HG03135 (cell line): ENCODE results near the gene FCHO1.
"Not testable (repeated sequence)": the region's sequence is repeated elsewhere in the genome, so short reads cannot be mapped to it uniquely, and the experiment has no call there.

Experiments
- ATAC-seq: cut with Tn5 transposase; IDR thresholded peaks from one replicate; pipeline ENCODE4 v1.9.1; 2021; ENCODE audit warnings: mild to moderate bottlenecking, moderate library complexity; ENCODE audit not compliant: unreplicated experiment

The FCHO1 gene

DNA sequence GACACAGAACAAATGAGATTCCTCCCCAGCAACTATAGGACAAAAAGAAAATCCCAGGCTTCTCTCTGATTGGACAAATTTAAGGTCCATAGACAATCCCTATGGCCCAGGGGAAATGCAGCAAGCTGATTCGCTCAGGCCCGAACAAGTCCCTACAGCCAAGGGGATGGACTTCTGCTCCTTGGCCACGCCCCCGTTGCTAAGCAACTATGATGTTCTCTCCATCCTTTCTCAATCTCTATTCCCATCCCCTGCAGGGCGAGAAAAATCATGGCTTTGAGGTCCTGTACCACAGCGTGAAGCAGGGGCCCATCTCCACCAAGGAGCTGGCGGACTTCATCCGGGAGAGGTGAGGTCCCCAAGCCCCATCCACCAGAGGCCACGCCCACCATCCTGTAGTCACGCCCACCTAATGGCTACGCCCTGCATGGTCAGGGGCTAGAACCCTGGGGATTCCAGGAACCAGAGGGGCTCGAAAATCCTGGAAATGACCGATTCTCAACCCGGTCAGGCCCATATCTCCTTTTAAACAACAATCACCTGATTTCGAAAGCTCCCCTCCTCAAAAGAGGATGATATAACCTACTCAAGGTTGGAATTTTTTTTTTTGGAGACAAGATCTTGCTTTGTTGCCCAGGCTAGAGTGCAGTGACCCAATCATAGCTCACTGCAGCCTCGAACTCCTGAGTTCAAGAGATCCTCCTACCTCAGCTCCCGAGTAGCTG, 11.4 kb downstream of the FCHO1 start:
- ATAC-seq: no peak

DNA sequence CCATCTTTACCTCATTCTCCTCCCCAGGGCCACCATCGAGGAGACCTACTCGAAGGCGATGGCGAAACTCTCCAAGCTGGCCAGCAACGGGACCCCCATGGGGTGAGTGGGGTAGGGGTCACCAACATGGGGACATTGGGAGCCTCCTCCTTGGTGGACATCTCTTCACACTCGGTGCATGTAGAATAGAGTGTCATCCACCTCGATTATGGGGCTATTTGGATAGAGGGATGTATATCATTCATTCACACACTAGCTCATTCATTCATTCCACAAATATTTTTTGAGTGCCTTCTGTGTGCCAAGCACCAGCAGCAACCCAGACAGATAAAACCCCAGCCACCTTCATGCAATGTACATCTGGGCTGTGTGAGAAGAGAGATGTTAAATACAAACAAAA, 13.1 kb downstream of the FCHO1 start:
- no peak for ATAC-seq

DNA sequence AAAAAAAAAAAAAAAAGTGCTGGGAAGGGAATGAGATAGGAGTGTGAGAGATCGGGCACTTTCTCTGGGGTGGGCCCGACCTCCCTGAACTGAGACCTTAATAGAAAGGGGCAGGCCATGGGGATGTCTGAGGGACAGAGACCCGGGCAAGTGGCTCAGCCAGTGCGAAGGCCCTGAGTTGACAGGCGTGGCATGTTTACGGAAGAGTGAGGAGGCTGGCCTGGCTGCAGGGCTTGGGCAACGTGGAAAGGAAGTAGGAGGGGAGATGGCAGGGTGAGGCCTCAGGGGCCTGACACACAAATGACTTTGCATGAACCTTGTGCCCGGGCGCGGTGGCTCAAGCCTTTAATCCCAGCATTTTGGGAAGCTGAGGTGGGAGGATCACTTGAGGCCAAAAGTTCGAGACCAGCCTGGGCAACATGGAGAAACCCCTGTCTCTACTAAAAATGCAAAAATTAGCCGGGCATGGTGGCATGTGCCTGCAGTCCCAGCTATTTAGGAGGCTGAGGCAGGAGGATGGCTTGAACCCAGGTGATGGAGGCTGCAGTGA, 13.9 kb downstream of the FCHO1 start:
- ATAC-seq: no peak

DNA sequence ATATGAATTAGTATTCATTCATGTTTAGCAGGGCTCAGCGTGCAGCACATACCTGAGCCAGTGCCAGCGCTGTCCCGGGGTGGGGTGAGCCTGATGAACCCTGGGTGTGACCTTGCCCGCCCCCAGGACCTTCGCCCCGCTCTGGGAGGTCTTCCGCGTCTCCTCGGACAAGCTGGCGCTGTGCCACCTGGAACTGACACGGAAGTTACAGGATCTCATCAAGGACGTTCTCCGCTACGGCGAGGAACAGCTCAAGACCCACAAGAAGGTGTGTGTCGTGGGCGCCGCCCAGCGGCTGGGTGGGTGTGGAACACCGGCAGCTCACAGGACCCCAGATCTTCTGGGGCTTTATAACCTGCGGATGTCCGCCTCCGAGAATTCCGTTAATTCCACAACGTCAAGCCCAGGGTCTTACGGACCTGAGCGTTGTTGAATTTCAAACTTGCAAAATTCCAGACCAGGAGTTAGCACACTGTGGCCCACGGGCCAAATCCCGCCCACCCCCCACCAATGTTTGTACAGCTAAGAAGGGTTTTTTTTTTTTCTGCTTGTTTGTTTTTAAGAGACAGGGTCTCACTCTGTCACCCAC, 15.4 kb downstream of the FCHO1 start:
- no peak for ATAC-seq

DNA sequence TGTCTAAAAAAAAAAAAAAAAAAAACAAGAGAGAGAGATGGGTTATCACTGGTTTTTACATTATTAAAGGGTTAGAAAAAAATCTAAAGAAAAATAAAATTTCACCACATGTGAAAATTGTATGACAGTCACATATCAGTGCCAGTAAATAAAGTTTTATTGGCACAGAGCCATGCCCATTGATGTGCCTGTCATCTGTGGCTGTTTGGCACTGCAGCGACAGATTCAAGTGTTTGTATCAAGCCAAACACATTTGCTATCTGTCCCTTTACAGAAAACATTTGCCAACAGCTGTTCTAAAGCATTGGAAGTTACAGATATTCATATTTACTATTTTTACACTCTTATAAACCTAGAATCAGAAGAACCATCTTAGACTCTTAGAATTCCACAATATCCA, 16.3 kb downstream of the FCHO1 start:
- no peak for ATAC-seq

DNA sequence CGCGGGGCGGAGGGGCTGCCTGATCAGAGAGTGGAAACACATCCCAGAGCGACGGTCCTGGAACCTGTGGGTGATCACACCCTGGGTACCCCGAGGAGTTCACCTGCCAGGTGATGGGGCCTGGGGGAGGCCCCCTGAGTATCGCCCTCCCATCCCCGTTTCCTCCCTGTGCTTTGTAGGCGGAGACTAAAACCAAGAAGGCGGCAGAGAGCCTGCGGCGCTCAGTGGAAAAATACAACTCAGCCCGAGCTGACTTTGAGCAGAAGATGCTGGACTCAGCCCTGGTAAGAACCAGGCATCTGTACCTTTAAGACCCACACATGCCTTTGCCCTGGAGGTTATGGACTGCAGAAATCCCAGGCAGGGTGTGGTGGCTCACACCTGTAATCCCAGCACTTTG, 19.3 kb downstream of the FCHO1 start:
- ATAC-seq: no peak

DNA sequence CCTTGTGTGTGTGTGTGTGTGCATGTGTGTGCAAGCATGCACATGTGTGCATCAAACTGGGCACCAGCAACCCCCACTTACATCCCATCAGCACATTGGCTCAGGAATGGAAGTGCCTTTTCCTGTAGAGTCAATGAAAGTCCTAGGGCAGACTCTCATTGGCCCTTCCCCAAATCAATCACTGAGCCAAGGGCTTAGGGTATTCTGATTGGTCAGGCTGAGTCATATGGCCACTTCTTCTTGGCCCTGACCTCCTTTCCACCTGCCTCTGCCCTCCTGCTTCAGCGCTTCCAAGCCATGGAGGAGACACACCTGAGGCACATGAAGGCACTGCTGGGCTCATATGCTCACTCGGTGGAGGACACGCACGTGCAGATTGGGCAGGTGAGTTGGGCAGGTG, 20.9 kb downstream of the FCHO1 start:
- no peak for ATAC-seq

DNA sequence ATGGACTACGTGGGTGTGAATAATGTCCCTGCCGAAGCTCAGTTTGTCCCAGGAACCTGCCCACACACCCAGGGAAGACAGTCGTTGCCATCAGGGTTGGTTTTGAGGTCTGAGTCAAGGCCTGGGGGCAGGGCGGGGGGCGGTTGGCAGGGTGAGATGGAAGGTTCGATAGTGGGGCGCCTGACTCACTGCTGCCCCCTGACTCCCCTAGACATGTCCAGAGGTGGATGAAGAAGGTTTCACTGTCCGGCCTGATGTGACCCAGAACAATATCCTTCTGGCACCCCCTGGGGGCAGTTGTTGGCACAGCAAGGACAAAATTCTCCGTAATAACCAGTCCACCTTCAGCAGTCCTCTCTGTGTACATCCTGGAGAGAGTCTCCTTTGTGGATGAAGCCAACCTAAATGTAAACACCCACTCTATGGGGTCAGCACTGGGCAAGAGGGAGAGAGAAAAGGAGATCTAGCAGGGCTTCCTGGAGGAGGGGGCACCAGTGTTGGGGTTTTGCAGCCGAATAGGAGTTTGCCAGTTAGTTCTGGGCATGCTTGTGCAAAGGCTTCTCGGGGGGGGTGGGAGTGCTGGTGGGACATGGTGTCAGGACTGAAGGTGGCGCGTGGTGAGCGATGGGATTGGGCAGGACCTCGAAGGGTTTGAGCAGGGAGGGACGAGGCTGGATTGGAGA, 24.1 kb downstream of the FCHO1 start:
- ATAC-seq: no peak

DNA sequence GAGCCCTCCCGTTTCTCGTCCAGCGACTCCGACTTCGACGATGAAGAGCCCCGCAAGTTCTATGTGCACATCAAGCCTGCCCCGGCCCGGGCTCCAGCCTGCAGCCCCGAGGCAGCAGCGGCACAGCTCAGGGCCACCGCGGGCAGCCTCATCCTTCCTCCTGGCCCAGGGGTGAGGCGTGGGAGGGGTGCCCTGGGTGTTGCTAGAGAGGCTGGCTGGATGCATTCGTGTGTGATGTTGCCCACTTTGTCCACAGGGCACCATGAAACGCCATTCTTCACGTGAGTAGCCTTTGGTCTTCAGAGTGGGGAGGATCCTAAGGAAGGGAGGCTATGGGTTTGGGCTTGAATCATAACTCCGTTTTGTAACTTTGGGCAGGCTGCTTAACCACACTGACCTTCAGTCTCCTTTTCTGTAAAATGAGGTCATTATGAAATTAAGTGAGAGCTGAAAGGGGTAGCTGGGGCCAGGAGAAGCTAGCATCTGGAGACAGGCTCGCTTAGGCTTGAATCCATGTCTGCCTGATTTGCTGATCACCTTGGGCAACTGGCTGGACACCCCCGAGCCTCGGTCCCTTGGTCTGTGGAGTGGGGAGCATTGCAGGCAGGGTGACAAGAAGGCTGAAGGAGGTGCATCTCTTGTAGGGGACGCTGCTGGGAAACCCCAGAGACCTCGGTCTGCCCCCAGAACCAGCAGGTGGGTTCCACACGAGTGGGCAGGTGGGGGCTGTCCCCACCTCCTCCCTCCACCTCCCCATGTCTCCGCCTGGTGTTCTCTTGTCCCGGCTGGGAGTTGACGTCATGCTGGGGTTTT, 24.9 kb downstream of the FCHO1 start:
- peak; percentile 53 for ATAC-seq

DNA sequence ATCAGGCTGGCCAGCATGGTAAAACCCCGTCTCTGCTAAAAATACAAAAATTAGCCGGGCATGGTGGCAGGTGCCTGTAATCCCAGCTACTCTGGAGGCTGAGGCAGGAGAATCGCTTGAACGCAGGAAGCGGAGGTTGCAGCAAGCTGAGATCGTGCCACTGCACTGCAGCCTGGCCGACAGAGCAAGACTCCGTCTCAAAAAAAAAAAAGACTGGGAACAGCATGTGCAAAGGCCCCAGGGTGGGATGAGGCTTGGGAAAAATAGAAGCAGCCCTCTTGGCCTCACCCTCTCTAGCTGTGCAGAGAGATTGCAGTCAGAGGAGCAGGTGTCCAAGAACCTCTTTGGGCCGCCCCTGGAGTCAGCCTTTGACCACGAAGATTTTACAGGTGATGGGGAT, 26.6 kb downstream of the FCHO1 start:
- ATAC-seq: not testable (repeated sequence)

DNA sequence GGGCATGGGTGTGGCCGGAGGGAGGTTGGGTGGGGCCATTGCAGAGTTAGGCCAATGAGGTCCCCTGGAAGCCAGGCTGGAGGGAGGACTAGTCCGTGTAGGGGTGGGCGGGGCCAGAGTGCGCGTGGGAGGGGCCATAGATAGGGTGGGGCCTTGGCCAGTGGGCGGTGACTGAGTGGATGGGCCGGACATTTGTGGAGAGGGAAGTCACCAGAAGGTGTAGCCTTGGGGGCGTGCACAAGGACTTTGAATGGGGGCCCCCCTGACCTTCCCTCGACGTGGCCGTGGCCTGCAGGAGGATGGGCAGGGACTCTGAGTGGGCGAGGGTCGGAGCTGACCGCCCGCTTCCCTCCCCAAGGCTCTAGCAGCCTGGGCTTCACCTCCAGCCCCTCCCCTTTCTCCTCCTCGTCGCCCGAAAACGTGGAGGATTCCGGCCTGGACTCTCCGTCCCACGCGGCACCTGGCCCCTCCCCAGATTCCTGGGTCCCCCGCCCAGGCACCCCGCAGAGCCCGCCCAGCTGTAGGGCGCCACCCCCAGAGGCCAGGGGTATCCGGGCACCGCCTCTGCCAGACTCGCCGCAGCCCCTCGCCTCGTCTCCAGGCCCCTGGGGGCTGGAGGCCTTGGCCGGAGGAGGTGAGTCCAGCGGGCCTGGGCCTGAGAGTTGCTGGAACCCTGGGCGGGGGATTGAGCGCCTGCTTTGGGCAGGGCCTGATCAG, 27.1 kb downstream of the FCHO1 start:
- no peak for ATAC-seq

DNA sequence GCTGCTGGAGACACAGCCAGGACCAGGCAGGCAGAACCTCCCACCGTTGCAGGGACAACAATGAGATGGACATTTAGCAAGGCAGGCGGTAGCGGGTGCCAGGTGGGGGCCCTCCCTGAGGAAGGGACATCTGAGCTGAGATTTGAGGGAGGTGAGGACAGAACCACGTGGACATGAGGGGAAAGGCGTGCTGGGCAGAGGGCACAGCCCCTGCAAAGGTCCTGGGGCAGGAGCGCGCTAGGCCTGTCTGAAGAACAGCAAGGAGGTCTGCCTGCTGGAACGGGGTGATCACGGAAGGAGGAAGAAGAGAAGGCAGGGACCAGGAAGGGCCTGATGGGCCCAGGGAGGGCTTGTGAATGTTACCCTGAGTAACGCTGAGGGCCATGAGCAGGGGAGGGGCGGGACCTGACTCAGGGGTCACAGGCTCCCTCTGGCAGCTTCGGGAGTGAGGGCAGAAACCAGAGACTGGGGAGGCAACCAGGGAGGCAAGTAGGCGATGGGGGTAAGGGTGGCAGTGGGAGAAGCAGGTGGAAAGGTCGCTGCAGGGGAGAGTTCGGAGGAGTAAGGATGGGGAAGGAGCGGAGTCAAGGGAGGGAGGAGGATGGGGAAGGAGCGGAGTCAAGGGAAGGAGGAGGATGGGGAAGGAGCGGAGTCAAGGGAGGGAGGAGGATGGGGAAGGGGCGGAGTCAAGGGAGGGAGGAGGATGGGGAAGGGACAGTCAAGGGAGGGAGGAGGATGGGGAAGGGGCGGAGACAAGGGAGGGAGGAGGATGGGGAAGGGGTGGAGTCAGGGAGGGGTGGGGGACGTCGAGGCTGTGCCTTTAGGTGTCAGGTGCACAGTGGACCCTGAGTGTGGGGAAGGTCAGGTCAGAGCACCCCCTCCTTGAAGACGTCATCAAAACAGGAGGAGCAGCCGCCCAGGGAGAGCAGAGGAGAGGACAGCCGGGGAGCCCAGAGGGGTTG, 28.0 kb downstream of the FCHO1 start:
- ATAC-seq: no peak

DNA sequence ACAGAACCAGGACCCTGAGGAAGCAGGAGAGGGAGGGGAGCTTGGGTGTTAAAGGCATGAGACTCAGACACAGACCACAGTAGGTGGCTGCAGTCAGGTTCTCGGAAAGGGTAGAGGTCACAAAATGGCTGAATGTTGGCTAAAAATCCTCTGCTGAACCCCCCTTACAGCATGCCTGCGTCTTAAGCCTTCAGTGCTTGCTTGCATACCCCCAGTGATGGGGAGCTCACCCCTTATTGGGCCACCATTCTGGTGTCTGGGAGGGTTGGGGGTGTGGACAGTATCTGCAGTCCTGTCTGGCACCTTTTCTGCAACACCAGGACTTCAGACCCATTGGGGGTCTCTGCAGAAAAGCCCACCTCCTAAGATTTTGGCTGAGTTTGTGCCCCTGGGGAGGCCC, 29.5 kb downstream of the FCHO1 start:
- no peak for ATAC-seq

DNA sequence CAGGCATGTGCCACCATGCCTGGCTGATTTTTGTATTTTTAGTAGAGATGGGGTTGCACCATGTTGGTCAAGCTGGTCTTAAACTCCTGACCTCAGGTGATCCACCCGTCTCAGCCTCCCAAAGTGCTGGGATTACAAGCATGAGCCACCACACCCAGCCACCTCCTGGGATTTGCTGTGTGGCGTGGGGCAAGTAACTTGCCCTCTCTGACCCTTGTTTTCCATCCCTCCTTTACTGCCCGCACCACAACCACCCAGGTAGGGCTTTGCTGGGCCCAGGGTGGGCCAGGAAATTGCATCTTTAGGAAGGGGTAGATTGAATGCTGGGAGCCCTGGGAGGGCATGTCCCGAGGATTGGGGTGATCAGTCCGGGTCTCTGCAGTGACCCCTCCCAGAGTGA, 32.4 kb downstream of the FCHO1 start:
- ATAC-seq: not testable (repeated sequence)

DNA sequence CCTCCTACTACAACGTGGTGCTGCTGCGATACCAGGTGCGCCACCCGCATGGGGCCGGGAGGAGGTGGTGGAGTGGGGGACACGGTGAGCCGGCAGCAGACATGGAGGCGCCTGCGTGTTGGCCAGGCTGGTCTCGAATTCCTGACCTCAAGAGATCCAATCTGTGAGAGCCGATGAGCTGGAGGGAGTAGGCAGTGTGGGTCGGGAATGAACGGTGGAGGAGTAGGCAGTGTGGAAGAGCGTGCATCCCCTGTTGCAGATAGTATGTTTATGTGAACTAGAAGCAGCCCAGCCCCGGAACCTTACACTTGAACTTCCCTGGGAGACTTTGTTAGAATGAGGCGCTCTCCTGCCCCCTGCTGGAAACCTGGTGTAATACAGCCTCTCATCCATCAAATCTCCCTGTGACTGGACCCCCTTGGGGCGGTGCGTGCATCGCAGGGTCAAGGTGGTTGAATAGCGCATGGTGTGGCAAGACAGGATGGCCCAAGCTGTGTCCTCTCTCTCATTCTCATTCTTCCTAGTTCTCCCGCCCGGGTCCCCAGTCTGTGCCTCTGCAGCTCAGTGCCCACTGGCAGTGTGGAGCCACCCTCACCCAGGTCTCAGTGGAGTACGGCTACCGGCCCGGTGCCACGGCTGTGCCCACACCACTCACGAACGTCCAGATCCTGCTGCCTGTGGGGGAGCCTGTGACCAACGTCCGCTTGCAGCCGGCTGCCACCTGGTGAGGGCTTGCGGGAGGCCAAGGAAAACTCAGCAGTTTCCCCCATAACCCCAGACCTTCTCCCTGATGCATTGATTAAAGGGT, 33.1 kb downstream of the FCHO1 start:
- no peak for ATAC-seq

DNA sequence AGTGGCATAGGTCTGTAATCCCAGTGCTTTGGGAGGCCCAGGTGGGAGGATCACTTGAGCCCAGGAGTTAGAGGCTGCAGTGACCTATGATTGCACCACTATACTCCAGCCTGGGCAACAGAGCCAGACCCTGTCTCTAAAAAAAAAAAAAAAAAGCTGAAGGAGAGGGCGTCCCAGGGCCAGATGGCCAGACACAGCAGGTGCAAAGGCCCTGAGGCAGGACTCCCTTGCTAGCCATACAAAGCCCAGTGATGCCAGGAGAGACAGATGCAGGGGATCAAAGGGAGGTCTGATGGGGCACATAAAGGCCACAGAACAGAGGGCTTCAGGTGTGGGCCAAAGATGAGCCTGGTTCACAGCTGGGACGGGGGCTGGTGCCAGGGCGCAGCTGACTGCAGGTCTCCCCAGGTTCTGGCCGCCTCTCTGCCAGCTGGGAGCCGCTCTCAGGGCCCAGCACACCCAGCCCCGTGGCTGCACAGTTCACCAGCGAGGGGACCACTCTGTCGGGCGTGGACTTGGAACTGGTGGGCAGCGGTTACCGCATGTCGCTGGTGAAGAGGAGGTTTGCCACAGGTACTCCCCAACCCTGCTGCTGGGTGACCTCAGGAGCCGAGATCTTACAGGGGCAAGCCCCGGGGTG, 36.1 kb downstream of the FCHO1 start:
- no peak for ATAC-seq

DNA sequence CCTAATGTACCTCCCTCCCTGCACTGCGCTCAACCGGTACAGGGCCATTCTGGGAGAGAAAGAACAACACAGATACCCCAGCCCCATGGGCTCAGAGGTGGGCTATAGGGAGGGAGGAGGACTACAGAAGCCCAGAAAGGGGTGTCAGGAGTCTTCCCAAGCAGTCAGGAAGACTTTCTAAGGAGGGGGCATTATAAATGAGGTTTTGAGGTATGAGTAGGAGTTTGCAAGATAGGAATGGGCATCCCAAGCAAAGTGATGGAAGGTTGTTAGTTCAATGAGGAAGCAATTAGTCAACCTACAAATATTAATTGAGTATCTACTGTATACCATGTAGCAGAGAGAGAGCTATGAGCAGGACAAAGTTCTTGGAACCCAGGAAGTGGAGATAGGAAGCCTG, 37.4 kb downstream of the FCHO1 start:
- ATAC-seq: no peak
